DOHH2 (cell line): ENCODE measurements around the gene RPS6KA4.

Experiments
- H3F3A ChIP-seq: fragments of 200-600 bp; sonication (generic), shearing (Covaris generic); 2 replicates; pipeline ENCODE4 v1.6.0; 2016; ENCODE audit warnings: antibody characterized with exemption, mild to moderate bottlenecking; ENCODE audit not compliant: control insufficient read depth, insufficient read depth
- H3K27ac ChIP-seq: fragments of 200-600 bp; sonication (generic); 2 replicates; pipeline ENCODE4 v1.5.1; 2014; ENCODE audit warnings: low read depth, mild to moderate bottlenecking, low read length, moderate library complexity
- H3K27me3 ChIP-seq: fragments of 200-600 bp; sonication (generic); 2 replicates; pipeline ENCODE4 v1.6.1; 2014; ENCODE audit warnings: mild to moderate bottlenecking, low read length, mixed read lengths; ENCODE audit not compliant: control insufficient read depth
- H3K36me3 ChIP-seq: fragments of 200-600 bp; sonication (generic); 2 replicates; pipeline ENCODE4 v1.6.1; 2014; ENCODE audit warnings: mild to moderate bottlenecking, low read length, moderate library complexity, mixed read lengths; ENCODE audit not compliant: control insufficient read depth
- H3K4me1 ChIP-seq: fragments of 200-600 bp; sonication (generic); 2 replicates; pipeline ENCODE4 v1.6.1; 2014; ENCODE audit warnings: mild to moderate bottlenecking, low read length, mixed read lengths; ENCODE audit not compliant: control insufficient read depth
- H3K4me2 ChIP-seq: fragments of 200-600 bp; sonication (generic); 2 replicates; pipeline ENCODE4 v1.6.0; 2014; ENCODE audit warnings: mild to moderate bottlenecking, low read length, moderate library complexity
- H3K4me3 ChIP-seq: fragments of 200-600 bp; sonication (generic); 2 replicates; pipeline ENCODE4 v1.5.1; 2014; ENCODE audit warnings: mild to moderate bottlenecking, low read length, mixed read lengths
- H3K79me2 ChIP-seq: fragments of 200-600 bp; sonication (generic); 2 replicates; pipeline ENCODE4 v1.6.1; 2014; ENCODE audit warnings: mild to moderate bottlenecking, low read length, mixed read lengths; ENCODE audit not compliant: control insufficient read depth
- H3K9me2 ChIP-seq: fragments of 200-600 bp; sonication (generic); replicated peaks from 2 replicates; pipeline ENCODE4 v1.6.1; 2014; ENCODE audit warnings: mild to moderate bottlenecking, low read length, mixed read lengths; ENCODE audit not compliant: control insufficient read depth
- H3K9me3 ChIP-seq: fragments of 200-600 bp; sonication (generic); 2 replicates; pipeline ENCODE4 v1.6.1; 2014; ENCODE audit warnings: antibody characterized with exemption, low read length, mixed read lengths; ENCODE audit not compliant: control insufficient read depth, insufficient read depth
- H4K20me1 ChIP-seq: fragments of 200-600 bp; sonication (generic); 2 replicates; pipeline ENCODE4 v1.6.0; 2014; ENCODE audit warnings: low read depth, mild to moderate bottlenecking, antibody characterized with exemption, low read length, moderate library complexity; ENCODE audit not compliant: control insufficient read depth, insufficient read depth
- CTCF ChIP-seq: fragments of 200-600 bp; sonication (generic); IDR thresholded peaks from one replicate; pipeline ENCODE4 v1.5.1; 2014; ENCODE audit warnings: antibody characterized with exemption, mild to moderate bottlenecking, low read depth, low read length; ENCODE audit not compliant: poor library complexity, severe bottlenecking
- EZH2phosphoT487 ChIP-seq: fragments of 200-600 bp; sonication (generic); IDR thresholded peaks from 2 replicates; pipeline ENCODE4 v1.6.1; 2017; ENCODE audit warnings: borderline replicate concordance, mild to moderate bottlenecking, antibody characterized with exemption, low read length, moderate library complexity, mixed read lengths

RPS6KA4 gene

GRCh38 chr11:64341429-64341828 is 17.5 kb upstream of the RPS6KA4 start:
- Histone ChIP-seq H3K9me2 (no peaks in the 10 kb centered on the region), H3K27ac (no peak overlapping the region), H3K79me2 (peaks cover 16% of the 10 kb centered on the region), H3K9me3 (no peaks in the 10 kb centered on the region), H3K36me3 (peaks cover 40% of the 10 kb centered on the region), H3F3A (no peaks in the 10 kb centered on the region; the same call in 1 of the 2 replicates), H4K20me1 (peaks cover 8% of the 10 kb centered on the region; the same call in 1 of the 2 replicates), H3K4me3 (peak overlapping the region; percentile 81; the same call in 1 of the 2 replicates), H3K4me1 (peaks cover 49% of the 10 kb centered on the region), H3K4me2 (peak overlapping the region; percentile 86), H3K27me3 (no peaks in the 10 kb centered on the region)
- TF ChIP-seq CTCF (no peak), EZH2phosphoT487 (no peak)

GRCh38 chr11:64341851-64342791 is 16.8 kb upstream of the RPS6KA4 start:
- H3K4me1 ChIP-seq, result peaks cover 46% of the 10 kb centered on the region
- H3K4me3 ChIP-seq, result peak overlapping the region; percentile 33; the same call in 1 of the 2 replicates
- peaks cover 16% of the 10 kb centered on the region for H3K79me2 ChIP-seq
- peaks cover 40% of the 10 kb centered on the region for H3K36me3 ChIP-seq
- H3K9me2 ChIP-seq, result no peaks in the 10 kb centered on the region
- H3K4me2 ChIP-seq, result peak overlapping the region; percentile 46
- H3F3A ChIP-seq, result no peaks in the 10 kb centered on the region; the same call in 1 of the 2 replicates
- H4K20me1 ChIP-seq, result peaks cover 8% of the 10 kb centered on the region; the same call in 1 of the 2 replicates
- H3K27ac ChIP-seq, result no peak overlapping the region
- TF ChIP-seq CTCF (no peak), EZH2phosphoT487 (no peak)
- H3K27me3 ChIP-seq, result no peaks in the 10 kb centered on the region
- no peaks in the 10 kb centered on the region for H3K9me3 ChIP-seq

- H3K9me2 ChIP-seq, result no peaks in the 10 kb centered on the region
- H4K20me1 ChIP-seq, result peaks cover 8% of the 10 kb centered on the region; the same call in 1 of the 2 replicates
- peak overlapping the region; percentile 46 for H3K4me2 ChIP-seq
- H3K4me3 ChIP-seq, result peak overlapping the region; percentile 33; the same call in 1 of the 2 replicates
- TF ChIP-seq EZH2phosphoT487, result no peak
- TF ChIP-seq CTCF, result no peak
- H3K36me3 ChIP-seq, result peaks cover 31% of the 10 kb centered on the region
- H3K4me1 ChIP-seq, result peaks cover 37% of the 10 kb centered on the region
- H3K79me2 ChIP-seq, result peaks cover 11% of the 10 kb centered on the region
- no peaks in the 10 kb centered on the region; the same call in 1 of the 2 replicates for H3F3A ChIP-seq
- H3K27ac ChIP-seq, result no peak overlapping the region
- no peaks in the 10 kb centered on the region for H3K9me3 ChIP-seq
- no peaks in the 10 kb centered on the region for H3K27me3 ChIP-seq
Measured at GRCh38 chr11:64342869-64343745, 15.9 kb upstream of the RPS6KA4 start.
